HG02938 (cell line): Measurements from ENCODE around the gene VPS13C.

ENCODE experiments used
- ATAC-seq: cut with Tn5 transposase; IDR thresholded peaks from one replicate; pipeline ENCODE4 v1.9.1; 2021; ENCODE audit warnings: mild to moderate bottlenecking, moderate library complexity; ENCODE audit not compliant: unreplicated experiment

The VPS13C gene

DNA sequence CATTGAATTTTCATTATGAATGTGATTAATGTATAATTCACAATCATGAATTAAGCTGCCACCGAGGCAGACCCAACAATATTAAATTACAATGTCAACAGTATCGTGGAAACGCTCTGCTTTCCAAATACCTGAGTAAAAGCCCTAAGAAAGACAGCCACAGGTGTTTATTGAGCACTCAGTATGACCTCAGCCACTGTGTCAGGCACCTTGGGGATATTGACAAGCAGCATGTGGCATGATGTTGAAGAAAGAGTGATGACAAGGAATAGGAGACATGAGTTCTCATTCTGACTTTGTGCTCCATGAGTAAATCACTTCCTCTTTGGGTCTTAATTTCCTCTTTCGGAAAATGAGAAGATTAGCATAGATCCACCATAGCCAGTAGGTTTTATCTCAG, 19.3 kb upstream of the VPS13C start:
- ATAC-seq: no peak

DNA sequence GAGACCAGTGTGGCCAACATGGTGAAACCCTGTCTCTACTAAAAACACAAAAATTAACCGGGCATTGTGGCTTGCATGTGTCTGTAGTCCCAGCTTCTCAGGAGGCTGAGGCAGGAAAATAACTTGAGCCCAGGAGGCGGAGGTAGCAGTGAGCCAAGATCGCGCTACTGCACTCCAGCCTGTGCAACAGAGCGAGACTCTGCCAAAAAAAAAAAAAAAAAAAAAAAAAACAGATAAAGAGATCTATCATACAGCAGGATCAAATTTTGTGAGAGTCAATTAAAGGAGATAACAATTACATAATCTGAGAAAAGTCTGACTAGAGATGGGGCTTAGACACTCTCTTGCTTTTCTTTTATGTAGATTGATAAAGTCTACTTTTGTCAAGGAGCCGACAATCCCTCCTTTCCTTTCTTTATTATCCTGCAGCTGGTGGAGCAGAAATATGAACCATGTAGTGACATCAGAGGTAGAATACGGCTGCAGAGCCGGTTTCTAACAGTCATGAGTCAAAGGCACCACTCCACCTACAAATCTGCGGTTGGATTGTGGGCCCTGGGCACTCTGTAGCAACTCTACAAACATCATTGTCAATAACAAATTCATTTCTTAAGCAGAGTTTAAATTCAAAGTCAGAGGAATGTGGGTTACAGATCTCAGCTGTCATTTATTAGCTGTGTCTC, 15.5 kb upstream of the VPS13C start:
- ATAC-seq: no peak

DNA sequence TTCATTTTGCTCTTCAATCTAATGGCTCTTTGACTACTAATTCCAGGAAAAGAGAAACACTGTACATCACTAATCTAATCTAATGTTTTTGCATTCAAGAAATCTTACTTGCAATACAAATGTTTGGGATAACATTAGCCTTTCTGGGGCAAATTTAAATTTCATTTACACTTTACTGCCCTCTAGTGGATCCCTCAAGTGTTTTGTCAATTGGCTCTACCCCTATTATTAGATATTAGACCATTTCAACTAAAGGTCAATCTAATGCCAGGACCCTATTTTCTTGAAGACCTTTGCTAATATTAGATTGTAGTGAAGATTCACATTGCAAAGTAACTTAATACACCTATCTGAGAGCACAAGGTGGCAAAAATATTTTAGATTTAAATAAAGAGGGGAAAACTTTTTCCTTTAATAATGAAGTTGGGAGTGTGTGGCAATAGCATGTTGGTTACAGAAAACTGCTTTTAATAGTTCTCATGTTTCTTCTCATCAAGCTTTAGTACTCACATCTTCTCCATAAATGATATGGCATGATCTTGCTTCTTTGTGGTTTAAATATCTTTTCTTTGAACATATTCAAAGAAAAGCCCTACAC, 11.6 kb upstream of the VPS13C start:
- no peak for ATAC-seq

DNA sequence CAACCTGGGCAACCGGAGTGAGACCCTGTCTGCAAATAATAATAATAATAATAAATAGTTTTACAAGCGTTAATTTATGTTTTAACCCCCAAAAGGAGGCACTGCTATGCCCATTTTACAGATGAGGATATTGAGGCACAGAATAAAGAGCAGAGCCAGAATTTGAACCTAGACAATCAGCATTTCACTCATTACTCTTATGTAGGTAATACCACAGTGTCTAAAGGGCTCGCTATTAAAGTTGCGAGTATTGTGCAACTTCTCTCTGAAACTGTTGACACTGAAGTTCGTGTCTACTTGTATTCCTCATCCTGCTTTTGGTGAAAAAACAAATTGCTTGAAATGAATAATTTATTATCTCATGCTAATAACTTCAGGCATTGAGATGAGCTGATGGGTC, 9.3 kb upstream of the VPS13C start:
- no peak for ATAC-seq

DNA sequence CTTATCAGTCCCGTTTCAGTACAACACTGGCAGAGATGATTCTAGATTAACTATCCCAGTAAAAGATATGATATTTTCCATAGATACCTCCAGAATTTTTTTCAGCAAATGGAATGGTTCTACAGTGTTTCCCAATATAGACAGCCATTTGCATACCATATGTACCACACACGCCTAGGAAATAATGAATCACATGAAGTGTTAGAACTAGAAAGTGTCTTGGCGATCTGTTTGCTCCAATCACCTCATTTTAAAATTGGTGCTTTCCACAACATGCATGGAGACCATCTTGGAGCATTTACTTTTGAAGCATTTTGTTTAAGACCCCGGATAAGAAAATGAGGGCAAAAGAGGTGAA, 8.5 kb upstream of the VPS13C start:
- ATAC-seq: no peak

DNA sequence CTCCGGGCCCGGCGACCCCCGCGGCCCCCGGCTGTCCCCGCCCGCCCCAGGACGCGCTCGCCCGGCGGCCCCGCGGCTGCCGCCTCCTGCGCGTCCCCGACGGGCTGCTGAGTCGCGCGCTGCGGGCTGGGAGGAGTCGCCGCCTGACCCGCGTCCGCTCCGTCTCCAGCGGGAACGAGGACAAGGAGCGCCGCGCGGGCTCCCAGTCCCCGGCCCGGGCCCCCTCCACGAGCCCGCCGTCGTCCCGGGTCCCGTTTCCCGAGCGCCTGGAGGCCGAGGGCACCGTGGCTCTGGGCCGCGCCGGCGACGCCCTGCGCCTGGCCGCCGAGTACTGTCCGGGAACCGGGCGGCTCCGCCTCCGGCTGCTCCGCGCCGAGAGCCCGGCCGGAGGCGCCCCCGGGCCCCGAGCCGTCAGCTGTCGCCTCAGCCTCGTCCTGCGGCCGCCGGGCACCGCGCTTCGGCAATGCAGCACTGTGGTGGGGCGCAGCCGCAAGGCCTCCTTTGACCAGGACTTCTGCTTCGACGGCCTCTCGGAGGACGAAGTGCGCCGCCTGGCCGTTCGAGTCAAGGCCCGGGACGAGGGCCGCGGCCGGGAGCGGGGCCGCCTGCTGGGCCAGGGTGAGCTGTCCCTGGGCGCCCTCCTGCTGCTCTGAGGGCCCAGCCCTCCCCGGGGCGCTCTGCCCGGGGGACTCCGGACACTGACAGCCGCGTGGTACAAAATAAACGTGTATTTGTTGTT, 8.0 kb upstream of the VPS13C start:
- no peak for ATAC-seq

DNA sequence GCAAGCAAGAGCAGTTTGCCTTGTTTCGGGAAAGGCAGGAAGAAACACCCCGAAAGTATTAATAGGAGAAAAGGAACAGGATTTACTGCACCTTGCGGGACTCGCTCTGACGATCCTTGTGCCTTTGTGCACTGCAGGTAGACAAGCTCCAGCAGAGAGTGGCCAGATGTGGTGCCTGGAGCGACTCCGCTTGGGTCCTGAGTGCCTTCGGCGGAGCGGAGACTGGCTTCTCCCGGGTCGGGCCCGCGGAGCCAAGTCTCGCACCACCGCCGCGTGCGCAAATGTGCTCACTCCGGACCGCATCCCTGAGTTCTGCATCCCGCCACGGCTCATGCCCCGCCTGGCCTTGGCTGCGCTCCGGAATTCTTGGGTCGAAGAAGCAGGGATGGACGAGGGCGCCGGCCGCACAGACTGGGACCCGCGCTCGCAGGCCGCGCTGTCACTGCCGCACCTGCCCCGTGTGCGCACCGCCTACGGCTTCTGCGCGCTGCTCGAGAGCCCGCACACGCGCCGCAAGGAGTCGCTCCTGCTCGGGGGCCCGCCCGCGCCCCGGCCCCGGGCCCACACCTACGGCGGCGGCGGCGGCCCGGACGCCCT, 7.3 kb upstream of the VPS13C start:
- ATAC-seq: no peak

DNA sequence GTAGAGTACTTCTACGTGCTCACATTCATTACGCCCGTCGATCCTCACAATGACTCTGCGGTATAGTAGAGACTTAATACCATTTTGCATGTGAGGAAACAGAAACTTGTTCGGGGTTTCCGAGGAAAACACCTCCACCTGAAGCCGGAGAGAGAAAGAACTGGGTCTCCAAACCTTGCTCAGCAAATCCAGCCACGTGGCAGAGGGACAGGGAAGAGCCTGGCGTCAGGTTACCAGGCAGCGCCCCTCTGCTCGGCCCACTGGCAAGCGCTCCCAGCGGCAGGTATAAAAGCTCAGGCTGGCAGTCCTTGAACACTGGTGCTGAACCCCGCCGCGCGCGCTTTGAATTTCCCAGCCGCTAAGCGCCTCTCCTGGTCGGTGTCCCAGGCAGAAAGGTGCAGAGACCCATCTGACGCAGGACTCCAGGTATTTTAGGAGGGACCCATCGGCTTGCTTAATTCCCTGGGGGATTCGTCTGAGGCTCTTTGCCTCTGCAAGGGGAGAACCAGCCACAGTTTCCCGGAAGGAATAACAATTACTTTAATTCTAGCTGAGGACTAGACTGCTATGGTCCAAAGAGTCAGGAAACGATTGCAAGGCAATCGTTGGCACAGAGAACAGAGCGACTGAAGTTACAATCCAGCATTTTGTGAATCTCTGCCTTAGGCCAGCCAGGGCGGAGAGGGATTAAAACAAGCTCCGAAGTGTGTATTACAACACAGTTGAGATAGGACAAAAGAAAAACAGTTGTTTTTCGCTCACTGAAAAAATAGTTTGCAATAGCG, 6.6 kb upstream of the VPS13C start, which contains the start of gene C2CD4A:
Gene C2CD4A, plus strand, starts transcription at position 315 of the 785 bp plus-strand sequence. CDS start 637 bp downstream, outside the sequence.
- ATAC-seq: peak; percentile 50

DNA sequence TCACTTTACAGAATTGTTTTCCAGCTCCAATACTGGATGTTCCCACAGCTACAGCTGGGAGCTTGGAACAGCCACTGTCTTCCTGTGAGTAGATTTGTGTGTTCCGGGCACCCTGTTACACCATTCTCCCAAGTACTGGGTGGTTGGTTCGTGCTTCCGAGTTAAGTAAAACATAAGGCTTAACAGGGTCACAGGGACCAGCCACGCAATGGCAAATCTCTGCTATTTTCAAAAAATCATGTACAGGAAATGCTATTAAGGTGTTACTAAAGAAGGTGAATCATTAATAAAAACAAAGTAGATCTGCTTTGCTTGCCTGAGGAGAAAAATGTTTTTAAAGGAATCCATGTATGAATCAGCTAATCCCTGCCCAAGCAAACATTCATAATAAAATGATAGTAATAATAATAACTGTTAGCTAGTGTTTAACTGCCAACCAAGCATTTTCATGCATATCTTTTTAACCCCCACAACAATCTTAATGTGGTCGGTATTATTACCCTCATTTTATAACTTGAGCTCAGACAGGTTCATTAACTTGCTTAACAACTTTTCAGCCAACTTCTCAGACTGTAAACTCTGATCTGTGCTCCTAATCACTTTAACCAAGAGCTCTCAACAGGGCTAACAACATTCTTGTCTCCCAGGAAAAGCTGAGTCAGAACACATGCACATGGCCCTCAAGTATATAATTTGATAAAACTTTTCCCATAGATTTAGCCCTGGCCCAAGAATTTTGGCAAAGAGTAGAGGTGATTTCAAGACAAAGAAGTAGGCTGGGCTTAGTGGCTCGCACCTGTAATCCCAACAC, 3.8 kb upstream of the VPS13C start:
- ATAC-seq: no peak

DNA sequence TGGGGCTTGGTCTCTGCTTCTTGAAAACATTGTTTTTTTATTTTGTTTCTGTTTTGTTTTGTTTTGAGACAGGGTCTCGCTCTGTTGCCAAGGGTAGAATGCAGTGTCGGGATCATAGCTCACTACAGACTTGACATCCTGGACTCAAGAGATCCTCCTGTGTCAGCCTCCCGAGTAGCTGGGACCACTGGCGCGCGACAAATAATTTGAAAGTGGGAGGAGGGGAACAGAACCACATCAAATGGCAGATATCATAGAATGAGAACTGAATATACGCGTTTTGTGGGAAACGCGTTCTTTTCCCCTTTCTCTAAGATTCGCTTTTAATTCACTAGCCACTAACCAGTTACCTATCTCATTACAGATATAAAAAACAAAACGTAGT, 641 bp upstream of the VPS13C start:
- no peak for ATAC-seq

DNA sequence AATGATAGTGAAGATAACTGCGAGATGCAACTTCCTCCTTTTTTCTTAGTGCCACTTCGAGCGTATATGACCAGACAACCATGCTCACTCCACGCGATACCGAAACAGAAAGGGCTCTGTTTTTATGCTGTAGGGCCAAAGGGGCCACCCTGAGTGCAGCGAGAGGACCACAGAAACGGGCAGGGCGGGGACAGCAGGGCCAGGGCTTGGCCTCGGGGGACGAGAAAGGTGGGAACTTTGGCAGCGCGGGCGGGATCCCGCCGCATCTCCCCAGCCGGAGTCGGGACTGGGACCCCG, 483 bp downstream of the VPS13C start:
- ATAC-seq: peak; percentile 85

DNA sequence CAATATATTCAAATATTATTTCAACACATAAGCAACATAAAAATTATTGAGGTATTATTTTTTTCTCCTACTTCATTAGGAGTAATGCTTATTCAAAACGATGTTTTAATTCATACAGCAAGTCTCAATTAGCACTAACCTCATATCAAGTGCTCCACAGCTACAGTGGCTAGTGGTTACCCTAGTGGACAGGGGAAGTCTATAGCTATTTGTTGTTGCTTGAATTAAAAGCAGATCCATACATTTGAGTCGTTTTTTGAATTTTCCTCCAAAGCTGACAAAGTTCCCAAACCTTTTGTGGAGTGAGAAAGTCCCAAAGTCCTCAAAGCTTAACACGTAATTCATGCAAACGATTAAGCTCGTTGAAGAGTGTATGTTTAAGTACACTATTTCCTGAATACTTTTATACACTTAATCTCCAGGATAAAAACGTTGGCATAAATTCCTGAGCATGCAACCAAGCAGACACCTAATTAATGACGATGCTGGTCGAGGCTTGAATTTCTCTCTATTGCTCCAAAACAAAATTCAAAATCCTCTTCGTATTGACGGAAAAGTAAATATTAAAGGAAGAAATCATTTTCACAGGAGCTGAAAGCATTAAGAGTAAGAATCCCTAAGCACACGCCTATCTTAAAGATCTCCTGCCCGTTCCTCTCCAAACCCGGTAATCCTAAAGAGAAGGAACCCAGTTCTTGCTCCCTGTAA, 985 bp downstream of the VPS13C start:
- no peak for ATAC-seq

DNA sequence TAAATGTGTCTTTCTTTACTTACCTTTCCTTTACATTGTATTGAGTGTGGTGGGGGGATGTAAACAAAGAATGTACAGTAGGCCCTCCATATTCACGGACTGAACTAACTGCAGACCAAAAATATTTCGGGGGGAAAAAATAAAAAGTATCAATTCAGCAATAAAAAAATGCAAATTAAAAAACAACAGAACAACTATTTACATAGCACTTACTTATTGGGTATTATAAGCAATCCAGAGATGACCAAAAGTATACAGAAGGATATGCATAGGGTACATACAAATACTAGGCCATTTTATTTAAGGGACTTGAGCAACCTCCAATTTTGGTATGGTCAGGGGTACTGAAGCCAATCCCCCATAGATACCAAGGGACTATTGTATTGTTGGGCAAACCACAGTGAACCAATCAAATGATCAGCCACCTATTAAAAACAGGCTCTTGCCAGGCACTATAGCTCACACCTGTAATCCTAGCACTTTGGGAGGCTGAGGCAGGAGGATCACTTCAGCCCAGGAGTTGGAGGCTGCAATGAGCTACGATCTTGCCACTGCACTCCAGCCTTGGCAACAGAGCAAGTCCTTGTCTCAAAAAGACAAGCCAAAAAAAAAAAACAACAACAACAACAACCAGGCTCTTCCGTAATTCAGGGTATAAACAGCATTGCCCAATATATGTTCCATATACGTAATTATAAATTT, 1.8 kb downstream of the VPS13C start:
- no peak for ATAC-seq

DNA sequence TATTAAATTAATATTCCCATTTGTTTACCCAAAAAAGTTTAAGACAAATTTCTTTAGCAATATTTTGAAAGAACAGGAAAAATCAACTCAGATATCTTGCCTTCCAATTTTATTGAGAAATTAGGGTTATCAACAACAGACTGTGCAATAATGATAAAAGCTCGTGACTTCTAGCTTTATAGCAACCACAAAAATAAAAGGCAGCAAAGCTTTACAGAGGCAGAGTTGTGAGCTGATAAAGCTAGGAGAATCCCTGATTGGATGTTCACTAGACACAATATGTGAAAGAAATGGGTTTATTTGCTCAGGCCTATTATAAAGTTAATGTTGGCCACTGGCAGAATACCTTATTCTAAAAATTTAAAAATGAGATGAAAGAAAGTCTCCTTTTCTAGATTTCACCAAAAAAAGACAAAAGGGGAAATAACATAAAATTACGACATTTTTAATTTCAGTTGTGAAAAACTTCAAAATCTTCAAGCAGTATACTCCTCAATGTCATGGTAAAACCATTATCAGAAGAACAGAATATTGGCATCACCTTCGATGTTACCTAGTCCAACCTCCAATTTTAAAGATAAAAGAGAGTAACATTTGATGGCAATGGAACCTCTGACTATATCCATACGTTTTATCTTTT, 2.8 kb downstream of the VPS13C start:
- ATAC-seq: no peak

DNA sequence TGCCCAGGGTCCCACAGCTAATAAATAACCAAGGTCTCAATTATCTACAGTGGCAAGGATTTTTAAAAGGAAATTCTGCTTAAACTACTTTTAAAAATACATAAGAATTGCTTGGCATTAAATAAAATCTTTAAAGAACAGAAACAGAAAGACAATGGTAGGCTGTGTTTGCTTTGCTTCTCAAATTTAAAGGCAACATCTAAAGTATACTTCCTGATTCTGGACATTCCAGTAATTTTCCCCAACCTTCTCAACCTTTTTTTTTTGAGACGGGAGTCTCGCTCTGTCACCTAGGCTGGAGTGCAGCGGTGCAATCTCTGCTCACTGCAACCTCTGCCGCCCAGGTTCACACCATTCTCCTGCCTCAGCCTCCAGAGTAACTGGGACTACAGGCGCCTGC, 5.3 kb downstream of the VPS13C start:
- ATAC-seq: no peak

DNA sequence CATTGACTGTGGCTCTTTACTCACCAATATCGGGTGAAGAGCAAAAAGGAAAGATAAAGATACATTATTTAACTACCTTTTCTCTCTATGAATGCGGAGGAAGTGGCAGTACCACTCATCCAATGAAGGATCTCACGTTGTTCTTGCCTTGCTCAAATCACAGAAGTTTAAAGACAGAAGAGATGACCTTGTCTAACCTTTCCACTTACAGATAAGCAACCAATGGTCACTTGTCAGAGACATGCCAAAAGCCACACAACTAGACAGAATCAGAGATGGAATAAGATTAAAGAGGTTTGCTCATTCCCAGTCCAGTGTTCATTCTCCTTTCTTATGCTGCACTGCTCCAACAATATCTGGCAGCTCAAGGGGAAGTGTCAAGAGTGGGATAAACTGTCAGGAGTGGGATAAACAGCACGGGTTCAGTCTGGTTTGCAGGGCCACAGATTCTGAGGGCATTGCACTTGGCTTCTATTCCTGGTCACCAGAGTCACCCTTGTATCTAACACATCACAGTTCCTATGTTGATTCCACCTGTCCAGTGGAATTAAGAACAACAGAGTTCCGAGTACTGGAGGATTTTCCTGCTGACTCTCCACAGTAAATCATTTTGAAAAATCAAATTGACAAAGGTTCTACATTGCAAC, 6.7 kb downstream of the VPS13C start:
- no peak for ATAC-seq

DNA sequence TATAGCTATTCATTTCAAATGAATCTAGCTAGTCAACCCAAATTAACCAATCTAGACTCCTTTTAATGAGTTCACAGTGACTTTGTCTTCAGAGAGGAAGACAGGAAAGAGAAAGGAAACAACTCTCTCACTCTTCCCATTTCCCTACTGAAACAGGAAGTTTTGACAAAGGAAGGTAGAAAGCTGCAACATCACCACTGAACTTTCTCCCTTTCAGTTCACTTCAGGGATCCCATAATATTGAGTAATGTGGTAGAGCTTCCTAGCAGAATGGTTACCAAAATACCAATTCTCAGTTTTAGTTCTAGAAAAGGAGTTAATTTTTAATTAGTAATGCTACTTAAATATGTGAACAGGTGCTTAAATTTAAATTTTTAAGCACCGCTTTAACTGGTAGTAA, 7.5 kb downstream of the VPS13C start:
- ATAC-seq: no peak

DNA sequence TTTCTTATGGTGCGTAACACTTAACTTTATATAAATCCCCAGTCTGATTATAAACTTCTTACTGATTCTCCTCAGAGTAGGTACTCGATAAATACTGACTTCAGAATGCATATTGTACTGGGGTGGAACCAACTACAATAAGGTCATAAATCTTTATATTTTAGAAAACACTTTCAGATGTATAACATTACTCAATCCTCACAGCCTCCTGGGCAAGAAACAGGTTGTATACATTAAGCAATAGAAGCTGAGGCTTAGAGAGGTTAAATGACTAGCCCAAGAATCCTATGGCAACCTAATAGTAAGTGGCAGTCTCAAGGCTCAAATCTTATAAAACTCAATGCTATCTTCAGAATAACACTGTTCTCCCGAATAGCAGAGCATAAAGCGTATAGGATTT, 9.1 kb downstream of the VPS13C start:
- no peak for ATAC-seq
